Uterus (tissue), 2 donors: ENCODE data around the gene DYNLT2.

Experiments used
- POLR2A ChIP-seq, 2 donors: fragments of 450-650 bp; IDR thresholded peaks; one replicate each; pipeline ENCODE4 v1.6.1; 2016; ENCODE audit warnings: antibody characterized with exemption in 2 of 2, mild to moderate bottlenecking in 1 of 2, moderate library complexity in 1 of 2
- TF ChIP-seq, protein P1 (sequence below), 4 experiments: fragments of 200-600 bp in 2 of 4; fragments of 450-650 bp in 2 of 4; sonication (generic) in 2 of 4; IDR thresholded peaks; one replicate each; pipeline ENCODE4 v1.5.1; 2016 to 2019; ENCODE audit warnings: antibody characterized with exemption in 4 of 4, mild to moderate bottlenecking in 2 of 4, moderate library complexity in 1 of 4

DNA sequence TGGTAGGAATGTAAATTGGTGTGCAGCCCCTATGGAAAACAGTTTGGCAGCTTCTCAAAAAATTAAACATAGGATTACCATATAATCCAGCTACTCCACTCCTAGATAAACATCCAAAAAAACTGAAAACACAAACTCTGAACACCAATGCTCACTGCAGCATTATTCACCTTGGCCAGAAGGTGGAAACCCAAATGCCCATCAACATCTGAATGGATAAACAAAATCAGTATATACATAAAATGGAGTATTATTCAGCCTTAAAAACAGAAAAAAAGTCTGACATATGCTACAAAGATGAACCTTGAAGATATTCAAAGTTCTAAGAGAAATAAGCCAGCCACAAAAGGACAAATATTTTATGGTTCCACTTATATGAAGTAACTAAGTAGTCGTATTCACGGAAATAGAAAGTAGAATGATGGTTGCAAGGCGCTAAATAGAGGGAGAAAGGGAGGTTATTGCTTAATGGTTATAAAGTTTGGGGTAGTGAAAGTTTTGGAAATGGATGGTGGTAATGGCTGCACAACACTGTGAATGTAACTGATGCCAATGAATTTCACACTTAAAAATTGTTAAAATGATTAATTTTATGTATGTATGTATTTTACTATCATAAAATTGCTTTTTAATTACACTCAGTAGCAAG lies 31.0 kb downstream of the DYNLT2 start:
- TF ChIP-seq, protein P1, sequence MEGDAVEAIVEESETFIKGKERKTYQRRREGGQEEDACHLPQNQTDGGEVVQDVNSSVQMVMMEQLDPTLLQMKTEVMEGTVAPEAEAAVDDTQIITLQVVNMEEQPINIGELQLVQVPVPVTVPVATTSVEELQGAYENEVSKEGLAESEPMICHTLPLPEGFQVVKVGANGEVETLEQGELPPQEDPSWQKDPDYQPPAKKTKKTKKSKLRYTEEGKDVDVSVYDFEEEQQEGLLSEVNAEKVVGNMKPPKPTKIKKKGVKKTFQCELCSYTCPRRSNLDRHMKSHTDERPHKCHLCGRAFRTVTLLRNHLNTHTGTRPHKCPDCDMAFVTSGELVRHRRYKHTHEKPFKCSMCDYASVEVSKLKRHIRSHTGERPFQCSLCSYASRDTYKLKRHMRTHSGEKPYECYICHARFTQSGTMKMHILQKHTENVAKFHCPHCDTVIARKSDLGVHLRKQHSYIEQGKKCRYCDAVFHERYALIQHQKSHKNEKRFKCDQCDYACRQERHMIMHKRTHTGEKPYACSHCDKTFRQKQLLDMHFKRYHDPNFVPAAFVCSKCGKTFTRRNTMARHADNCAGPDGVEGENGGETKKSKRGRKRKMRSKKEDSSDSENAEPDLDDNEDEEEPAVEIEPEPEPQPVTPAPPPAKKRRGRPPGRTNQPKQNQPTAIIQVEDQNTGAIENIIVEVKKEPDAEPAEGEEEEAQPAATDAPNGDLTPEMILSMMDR (IDR thresholded peaks at IDR 0.05): no peak
- TF ChIP-seq POLR2A (IDR thresholded peaks at IDR 0.05): no peak
